Measurements from ENCODE around the gene APPBP2.

GRCh38 chr17:60508384-60508980 lies 17.6 kb downstream of the APPBP2 start:
- TF ChIP-seq CTCF (IDR thresholded peaks at IDR 0.05) (no peak), POLR2A (IDR thresholded peaks at IDR 0.05) (no peak)

Measured in thyroid gland (tissue), 4 donors.